ENCODE results near the gene OR2V1.
A peak's percentile ranks its signal among the peaks of the same experiment; 100 is the strongest.
"Not testable (repeated sequence)": the region's sequence is repeated elsewhere in the genome, so short reads cannot be mapped to it uniquely, and the experiment has no call there.

OR2V1 gene

GRCh38 chr5:181127907-181128626 lies 2.9 kb downstream of the OR2V1 start:
- DNase-seq: no peak

GRCh38 chr5:181127456-181127855 lies 3.5 kb downstream of the OR2V1 start:
- DNase-seq: no peak

- DNase-seq: no peak
Observed at GRCh38 chr5:181126841-181127240, 4.1 kb downstream of the OR2V1 start.

- DNase-seq: no peak
Observed at GRCh38 chr5:181124526-181124925, 6.4 kb downstream of the OR2V1 start.

GRCh38 chr5:181121675-181122561 lies 9.1 kb downstream of the OR2V1 start:
- DNase-seq: no peak

- DNase-seq: no peak
Observed at GRCh38 chr5:181120761-181121160, 10.2 kb downstream of the OR2V1 start.

- no peak for DNase-seq
Observed at GRCh38 chr5:181120306-181120705, 10.7 kb downstream of the OR2V1 start.

GRCh38 chr5:181119105-181119504 lies 11.9 kb downstream of the OR2V1 start:
- no peak for DNase-seq

GRCh38 chr5:181118369-181118768 lies 12.6 kb downstream of the OR2V1 start:
- no peak for DNase-seq

- DNase-seq: no peak
Observed at GRCh38 chr5:181114844-181115778, 15.9 kb downstream of the OR2V1 start.

GRCh38 chr5:181114284-181114843 lies 16.6 kb downstream of the OR2V1 start:
- DNase-seq: no peak

- not testable (repeated sequence) for DNase-seq
Observed at GRCh38 chr5:181113572-181113971, 17.4 kb downstream of the OR2V1 start.

- no peak for DNase-seq
Observed at GRCh38 chr5:181112476-181112875, 18.5 kb downstream of the OR2V1 start.

GRCh38 chr5:181111010-181111409 lies 20.0 kb downstream of the OR2V1 start:
- DNase-seq: no peak

- no peak for DNase-seq
Observed at GRCh38 chr5:181109489-181110013, 21.4 kb downstream of the OR2V1 start.

- DNase-seq: no peak
Observed at GRCh38 chr5:181108578-181109165, 22.3 kb downstream of the OR2V1 start.

- no peak for DNase-seq
Observed at GRCh38 chr5:181107699-181108098, 23.3 kb downstream of the OR2V1 start.

- DNase-seq: peak in 1 of 2 experiments; percentile 17
Observed at GRCh38 chr5:181105391-181106025, 25.5 kb downstream of the OR2V1 start.

GRCh38 chr5:181104606-181105390 lies 26.2 kb downstream of the OR2V1 start:
- peak in 1 of 2 experiments; percentile 14 for DNase-seq

GRCh38 chr5:181104259-181104568 lies 26.8 kb downstream of the OR2V1 start:
- not testable (repeated sequence) for DNase-seq

All from activated T-cell treated with anti-CD3 and anti-CD28 coated beads, Interleukin-2, amount 50 U/mL, for 48 hours (primary cell).